Brain microvascular endothelial cell (primary cell): ENCODE measurements around the gene SAMD4A.

ENCODE experiments used
- DNase-seq: peaks from one replicate; pipeline ENCODE4 v3.0.0-alpha.2; 2020
- H3K27ac ChIP-seq: fragments of 250-450 bp; sonication (Bioruptor Pico); 2 replicates; pipeline ENCODE4 v1.5.1; 2020; ENCODE audit warnings: mild to moderate bottlenecking, moderate library complexity
- H3K27me3 ChIP-seq: fragments of 250-450 bp; sonication (Bioruptor Pico); replicated peaks from 2 replicates; pipeline ENCODE4 v1.5.1; 2020; ENCODE audit warnings: mild to moderate bottlenecking
- H3K36me3 ChIP-seq: fragments of 250-450 bp; sonication (Bioruptor Pico); replicated peaks from 2 replicates; pipeline ENCODE4 v1.5.1; 2020; ENCODE audit warnings: mild to moderate bottlenecking
- H3K4me3 ChIP-seq: 2 replicates; pipeline ENCODE4 v1.5.1; 2011; ENCODE audit warnings: low read depth, mild to moderate bottlenecking, control low read depth, low read length, moderate library complexity
- CTCF ChIP-seq: IDR thresholded peaks from 2 replicates; pipeline ENCODE4 v1.5.1; 2011; ENCODE audit warnings: low read depth, mild to moderate bottlenecking, moderate library complexity, low read length, control low read depth, inconsistent platforms; ENCODE audit errors: missing control alignments
- in situ Hi-C: cut with HindIII; loops from 2 replicates; pipeline ENCODE4 v1.10.0; 2017; ENCODE audit warnings: low sequenced_read_pairs, low pct_ligation_motif_present

SAMD4A gene

GRCh38 chr14:54813081-54813480 is 246.2 kb downstream of the SAMD4A start:
- Histone ChIP-seq H3K27ac (no peak overlapping the region), H3K27me3 (no peaks in the 10 kb centered on the region), H3K4me3 (no peak overlapping the region), H3K36me3 (no peaks in the 10 kb centered on the region)
- no peak for DNase-seq
- TF ChIP-seq CTCF: no peak
- in situ Hi-C loops: no loop called here

DNA sequence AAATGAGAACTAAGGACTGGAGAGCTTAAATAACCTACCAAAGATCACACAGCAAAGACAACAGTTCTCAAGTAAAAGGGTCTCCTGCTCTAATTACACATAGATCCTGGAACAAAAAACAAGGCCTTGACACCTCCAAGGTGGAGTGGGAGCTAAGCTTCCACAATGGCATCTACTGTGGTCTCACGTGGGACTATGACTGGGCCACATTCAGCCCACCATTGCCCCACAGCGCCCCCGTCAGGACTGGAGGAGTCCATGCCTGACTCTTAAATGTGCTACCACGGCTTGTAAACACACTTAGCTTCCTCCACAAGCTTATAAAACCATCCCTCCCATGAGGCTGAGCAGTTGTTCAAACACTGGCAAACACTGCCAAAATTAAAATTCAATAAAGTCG is 247.1 kb downstream of the SAMD4A start:
- Histone ChIP-seq H3K27me3 (no peaks in the 10 kb centered on the region), H3K4me3 (no peak overlapping the region), H3K27ac (no peak overlapping the region), H3K36me3 (no peaks in the 10 kb centered on the region)
- TF ChIP-seq CTCF: peak; percentile 35
- DNase-seq: no peak
- in situ Hi-C loops: no loop called here

DNA sequence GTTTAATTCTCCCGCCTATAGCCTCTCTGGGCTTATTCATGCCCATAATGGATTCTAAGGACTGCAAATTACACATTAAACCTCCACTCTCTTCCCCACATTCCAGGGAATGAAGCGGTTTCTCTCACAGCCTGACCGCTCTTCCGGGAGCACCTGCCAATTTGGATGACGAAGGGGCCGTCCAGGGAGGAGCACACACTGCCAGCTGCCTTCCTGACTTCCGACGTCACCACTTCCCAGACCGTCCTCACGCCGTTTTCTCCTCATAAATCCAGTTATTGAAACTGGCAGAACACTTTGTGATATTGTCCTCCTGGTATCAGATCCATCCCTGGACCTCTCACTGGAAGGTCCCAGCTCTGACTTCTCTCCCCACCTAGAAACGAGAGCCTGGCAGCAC is 248.1 kb downstream of the SAMD4A start:
- no peak for TF ChIP-seq CTCF
- no peak overlapping the region for H3K27ac ChIP-seq
- in situ Hi-C loops: no loop called here
- H3K36me3 ChIP-seq: no peaks in the 10 kb centered on the region
- no peak overlapping the region for H3K4me3 ChIP-seq
- no peaks in the 10 kb centered on the region for H3K27me3 ChIP-seq
- no peak for DNase-seq

GRCh38 chr14:54815515-54815914 is 248.6 kb downstream of the SAMD4A start:
- DNase-seq: no peak
- Histone ChIP-seq H3K27ac (no peak overlapping the region), H3K4me3 (no peak overlapping the region), H3K36me3 (no peaks in the 10 kb centered on the region), H3K27me3 (no peaks in the 10 kb centered on the region)
- no peak for TF ChIP-seq CTCF
- in situ Hi-C loops: no loop called here

- in situ Hi-C loops: no loop called here
- Histone ChIP-seq H3K27ac (no peak overlapping the region), H3K36me3 (no peaks in the 10 kb centered on the region), H3K27me3 (no peaks in the 10 kb centered on the region), H3K4me3 (no peak overlapping the region)
- DNase-seq: no peak
- TF ChIP-seq CTCF: no peak
These were observed 249.5 kb downstream of the SAMD4A start for GRCh38 chr14:54816450-54816849.

DNA sequence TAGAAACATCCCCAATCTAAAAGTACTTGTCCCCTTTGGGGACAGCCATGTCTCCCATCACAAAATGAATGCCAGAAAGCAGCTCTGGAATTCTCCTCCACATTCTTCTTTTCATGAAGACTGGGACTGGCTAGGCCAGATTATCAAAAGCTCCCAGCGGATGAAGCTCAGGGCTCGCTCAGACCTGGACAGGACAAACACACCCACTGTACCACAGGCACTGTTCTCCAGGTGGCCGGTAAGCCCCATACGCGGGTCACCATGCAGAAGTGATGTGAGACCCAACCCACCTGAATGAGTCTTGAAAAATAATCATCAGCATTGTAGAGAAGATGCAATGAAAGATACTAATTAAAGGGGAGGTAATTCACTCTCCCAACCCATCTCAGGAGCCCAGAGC is 250.6 kb downstream of the SAMD4A start:
- H3K27me3 ChIP-seq: no peaks in the 10 kb centered on the region
- no peak for TF ChIP-seq CTCF
- H3K36me3 ChIP-seq: no peaks in the 10 kb centered on the region
- no peak overlapping the region for H3K4me3 ChIP-seq
- in situ Hi-C loops: no loop called here
- no peak for DNase-seq
- H3K27ac ChIP-seq: no peak overlapping the region
